ENCODE measurements around the gene PDCD4. TPM values are rescaled to one million over a fixed set of nuclear protein-coding genes. Genes with fewer than 3 reads are reported as not detected.

Gene PDCD4
- total and polyA plus RNA-seq, 2 of the 8 experiments (the other 6 are each of a cell fraction or from before 2014, with no cell fraction given), result 3.3 to 26.8 TPM

DNA sequence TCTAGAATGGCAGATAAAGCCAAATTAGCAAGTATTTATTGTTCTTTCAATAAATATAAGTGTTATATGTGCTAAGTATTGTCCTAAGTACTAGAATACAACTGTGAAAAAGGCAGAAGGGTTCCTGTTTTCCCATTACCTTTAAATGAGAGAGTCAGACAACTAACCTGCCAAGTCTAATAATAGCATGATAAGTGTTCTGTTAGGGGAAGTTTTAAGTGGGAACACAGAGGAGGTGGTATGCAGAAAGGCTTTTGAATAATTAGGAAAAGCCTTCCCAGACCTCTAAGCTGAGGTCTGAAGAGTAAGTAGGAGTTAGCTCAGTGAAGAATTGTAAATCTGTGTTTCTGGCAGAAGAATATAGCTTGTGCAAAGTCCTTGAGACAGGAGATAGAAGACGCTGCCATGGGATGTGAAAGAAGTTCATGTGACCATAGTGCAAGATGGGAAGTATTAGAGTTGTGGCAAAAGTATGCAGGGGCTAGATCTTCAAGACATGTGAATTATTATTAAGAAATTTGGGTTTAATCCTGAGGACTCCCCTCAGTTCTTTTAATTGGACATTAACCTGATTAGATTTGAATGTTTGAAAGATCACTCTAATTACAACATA, 60.1 kb downstream of the PDCD4 start (continued):
- TF ChIP-seq BACH1 (IDR thresholded peaks at IDR 0.05; ENCODE audit: low read length) (no peak), RFX5 (IDR thresholded peaks at IDR 0.05; ENCODE audit: borderline replicate concordance, low read depth, low read length) (no peak), HDAC6 (IDR thresholded peaks at IDR 0.05; ENCODE audit: low read depth, low read length) (no peak), TAF7 (optimal IDR thresholded peaks at IDR 0.05; ENCODE audit: borderline replicate concordance, low read depth, low read length) (no peak), PHF8 (conservative IDR thresholded peaks at IDR 0.05; ENCODE audit: low read depth, low read length) (no peak), SIN3A (conservative IDR thresholded peaks at IDR 0.05 in 1 of 2, IDR thresholded peaks at IDR 0.05 in 1 of 2; ENCODE audit: low read depth in 1 of 2, low read length in 2 of 2) (no peak)
